ENCODE data around the gene MRPL51. TPM values are rescaled to one million over a fixed set of nuclear protein-coding genes. Genes with fewer than 3 reads are reported as not detected.

Gene MRPL51
- total and polyA plus RNA-seq, 9 of the 15 experiments (the other 6 are each of a cell fraction or from before 2014, with no cell fraction given) = 127 to 727 (median 208) TPM

DNA sequence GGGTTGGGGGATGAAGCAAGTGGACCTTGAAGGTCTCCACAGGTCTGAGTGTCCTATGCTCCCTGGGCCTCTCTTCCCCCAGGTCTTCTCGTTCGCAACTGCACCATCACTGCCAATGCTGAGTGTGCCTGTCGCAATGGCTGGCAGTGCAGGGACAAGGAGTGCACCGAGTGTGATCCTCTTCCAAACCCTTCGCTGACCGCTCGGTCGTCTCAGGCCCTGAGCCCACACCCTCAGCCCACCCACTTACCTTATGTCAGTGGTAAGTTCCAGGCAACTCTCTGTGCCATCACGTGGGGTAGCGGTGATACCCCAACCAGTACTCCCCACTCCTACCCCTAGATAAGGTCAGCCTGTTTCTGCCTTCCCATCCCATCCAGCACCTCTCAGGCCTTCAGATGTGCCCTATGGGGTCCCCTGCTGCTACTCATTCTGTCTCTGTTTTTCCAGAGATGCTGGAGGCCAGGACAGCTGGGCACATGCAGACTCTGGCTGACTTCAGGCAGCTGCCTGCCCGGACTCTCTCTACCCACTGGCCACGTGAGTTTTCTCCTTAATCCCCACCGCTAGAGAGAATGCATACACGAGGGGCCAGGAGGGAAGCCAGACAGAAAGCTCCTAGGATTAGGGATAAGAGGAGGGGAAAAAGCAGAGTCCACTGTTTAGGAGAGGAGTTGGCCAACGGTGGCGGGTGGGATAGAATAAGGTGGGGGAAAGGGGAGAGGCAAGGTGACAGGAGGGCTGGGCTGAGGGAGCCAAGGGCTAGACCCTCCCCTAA, 42.8 kb downstream of the MRPL51 start:
- H3K27me3 ChIP-seq (ENCODE audit: control insufficient read depth in 2 of 2, insufficient read depth in 2 of 2, low read length in 2 of 2) = peaks cover 0 to 3% of the 10 kb centered on the region in 2 experiments; a peak in 4 of 5 replicates
- WGBS (ENCODE audit: insufficient coverage, low coverage, missing lambda C conversion rate) = 64% methylated on average over 5 of the region's 16 CpGs
- no peaks in the 10 kb centered on the region for H4K20me1 ChIP-seq (replicated peaks; ENCODE audit: control insufficient read depth, insufficient read depth, low read length)
- no peaks in the 10 kb centered on the region for H3K36me3 ChIP-seq (ENCODE audit: control insufficient read depth, insufficient read depth, low read length)
- CTCF ChIA-PET (ENCODE audit: low intra/inter-chr PET ratio) = no interaction called here
- H3K27ac ChIP-seq (ENCODE audit: extremely low read depth, low read depth, low read length) = no peak overlapping the region
- H3K9me1 ChIP-seq (ENCODE audit: control insufficient read depth, insufficient read depth, low read length) = no peaks in the 10 kb centered on the region
- peaks cover 12 to 24% of the 10 kb centered on the region in 2 experiments; a peak in 4 of 5 replicates for H3K4me1 ChIP-seq (replicated peaks in 1 of 2; ENCODE audit: control insufficient read depth in 2 of 2, insufficient read depth in 2 of 2, low read length in 2 of 2)
- intact Hi-C loops (cut with micrococcal nuclease) = no loop called here
- FAIRE-seq (no peak), DNase-seq (ENCODE audit: extremely low read depth in 1 of 4, low spot score in 3 of 4) (no peak), ATAC-seq (no peak)
- H3K79me2 ChIP-seq (ENCODE audit: control insufficient read depth, insufficient read depth, low read length) = no peaks in the 10 kb centered on the region
- no TSS peak for BruUV-seq (replicated peaks)
- in situ Hi-C loops (cut with MboI) = loop anchor here (25.0 kb wide), 1 partner anchor 388 kb away; no protein-coding TSS in a partner anchor
- POLR2A ChIA-PET = interaction anchor here (1.2 kb wide), 2 partner anchors 9 to 12 kb away, joined by 3 to 4 read pairs; no protein-coding TSS in a partner anchor
- no peak overlapping the region for H3K4me2 ChIP-seq (ENCODE audit: insufficient read depth, low read length)
- no peak overlapping the region for H3K4me3 ChIP-seq
- H2AFZ ChIP-seq (ENCODE audit: low read depth, low read length) = no peak overlapping the region
- no peaks in the 10 kb centered on the region for H3K9me3 ChIP-seq (replicated peaks; ENCODE audit: control insufficient read depth, insufficient read depth, low read depth, low read length)
- H3K9ac ChIP-seq (ENCODE audit: insufficient read depth in 1 of 2, low read depth in 2 of 2, low read length in 2 of 2) = 0 out of 4 replicates have a peak overlapping the region, but pooled peaks of 1 of the 2 experiments have one; percentile 4
- TF ChIP-seq PRPF4 (IDR thresholded peaks at IDR 0.05; ENCODE audit: insufficient read depth, low read depth, low read length, poor library complexity, severe bottlenecking) = no peak
- TF ChIP-seq TAL1 (IDR thresholded peaks at IDR 0.05) = no peak
- no peak for TF ChIP-seq SAP30 (IDR thresholded peaks at IDR 0.05; ENCODE audit: borderline replicate concordance, insufficient read depth, low read depth, low read length, poor library complexity, severe bottlenecking)
- TF ChIP-seq NFATC3 (IDR thresholded peaks at IDR 0.05) = no peak
- TF ChIP-seq ZNF224 (CRISPR knock-in tag; IDR thresholded peaks at IDR 0.05) = no peak
- TF ChIP-seq ZNF124 (CRISPR knock-in tag; IDR thresholded peaks at IDR 0.05) = no peak
- TF ChIP-seq, protein P1, sequence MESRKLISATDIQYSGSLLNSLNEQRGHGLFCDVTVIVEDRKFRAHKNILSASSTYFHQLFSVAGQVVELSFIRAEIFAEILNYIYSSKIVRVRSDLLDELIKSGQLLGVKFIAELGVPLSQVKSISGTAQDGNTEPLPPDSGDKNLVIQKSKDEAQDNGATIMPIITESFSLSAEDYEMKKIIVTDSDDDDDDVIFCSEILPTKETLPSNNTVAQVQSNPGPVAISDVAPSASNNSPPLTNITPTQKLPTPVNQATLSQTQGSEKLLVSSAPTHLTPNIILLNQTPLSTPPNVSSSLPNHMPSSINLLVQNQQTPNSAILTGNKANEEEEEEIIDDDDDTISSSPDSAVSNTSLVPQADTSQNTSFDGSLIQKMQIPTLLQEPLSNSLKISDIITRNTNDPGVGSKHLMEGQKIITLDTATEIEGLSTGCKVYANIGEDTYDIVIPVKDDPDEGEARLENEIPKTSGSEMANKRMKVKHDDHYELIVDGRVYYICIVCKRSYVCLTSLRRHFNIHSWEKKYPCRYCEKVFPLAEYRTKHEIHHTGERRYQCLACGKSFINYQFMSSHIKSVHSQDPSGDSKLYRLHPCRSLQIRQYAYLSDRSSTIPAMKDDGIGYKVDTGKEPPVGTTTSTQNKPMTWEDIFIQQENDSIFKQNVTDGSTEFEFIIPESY (CRISPR knock-in tag; IDR thresholded peaks at IDR 0.05) = no peak
- no peak for TF ChIP-seq FIP1L1 (IDR thresholded peaks at IDR 0.05; ENCODE audit: low read depth, low read length, poor library complexity, severe bottlenecking)
- no peak for TF ChIP-seq SRSF3 (IDR thresholded peaks at IDR 0.05; ENCODE audit: insufficient read depth, low read length)
- TF ChIP-seq, protein P2, sequence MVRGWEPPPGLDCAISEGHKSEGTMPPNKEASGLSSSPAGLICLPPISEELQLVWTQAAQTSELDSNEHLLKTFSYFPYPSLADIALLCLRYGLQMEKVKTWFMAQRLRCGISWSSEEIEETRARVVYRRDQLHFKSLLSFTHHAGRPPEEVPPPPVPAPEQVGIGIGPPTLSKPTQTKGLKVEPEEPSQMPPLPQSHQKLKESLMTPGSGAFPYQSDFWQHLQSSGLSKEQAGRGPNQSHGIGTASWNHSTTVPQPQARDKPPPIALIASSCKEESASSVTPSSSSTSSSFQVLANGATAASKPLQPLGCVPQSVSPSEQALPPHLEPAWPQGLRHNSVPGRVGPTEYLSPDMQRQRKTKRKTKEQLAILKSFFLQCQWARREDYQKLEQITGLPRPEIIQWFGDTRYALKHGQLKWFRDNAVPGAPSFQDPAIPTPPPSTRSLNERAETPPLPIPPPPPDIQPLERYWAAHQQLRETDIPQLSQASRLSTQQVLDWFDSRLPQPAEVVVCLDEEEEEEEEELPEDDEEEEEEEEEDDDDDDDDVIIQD (CRISPR knock-in tag; IDR thresholded peaks at IDR 0.05) = no peak
- no peak for TF ChIP-seq ZNF282 (CRISPR knock-in tag; IDR thresholded peaks at IDR 0.05)
- TF ChIP-seq, protein P3, sequence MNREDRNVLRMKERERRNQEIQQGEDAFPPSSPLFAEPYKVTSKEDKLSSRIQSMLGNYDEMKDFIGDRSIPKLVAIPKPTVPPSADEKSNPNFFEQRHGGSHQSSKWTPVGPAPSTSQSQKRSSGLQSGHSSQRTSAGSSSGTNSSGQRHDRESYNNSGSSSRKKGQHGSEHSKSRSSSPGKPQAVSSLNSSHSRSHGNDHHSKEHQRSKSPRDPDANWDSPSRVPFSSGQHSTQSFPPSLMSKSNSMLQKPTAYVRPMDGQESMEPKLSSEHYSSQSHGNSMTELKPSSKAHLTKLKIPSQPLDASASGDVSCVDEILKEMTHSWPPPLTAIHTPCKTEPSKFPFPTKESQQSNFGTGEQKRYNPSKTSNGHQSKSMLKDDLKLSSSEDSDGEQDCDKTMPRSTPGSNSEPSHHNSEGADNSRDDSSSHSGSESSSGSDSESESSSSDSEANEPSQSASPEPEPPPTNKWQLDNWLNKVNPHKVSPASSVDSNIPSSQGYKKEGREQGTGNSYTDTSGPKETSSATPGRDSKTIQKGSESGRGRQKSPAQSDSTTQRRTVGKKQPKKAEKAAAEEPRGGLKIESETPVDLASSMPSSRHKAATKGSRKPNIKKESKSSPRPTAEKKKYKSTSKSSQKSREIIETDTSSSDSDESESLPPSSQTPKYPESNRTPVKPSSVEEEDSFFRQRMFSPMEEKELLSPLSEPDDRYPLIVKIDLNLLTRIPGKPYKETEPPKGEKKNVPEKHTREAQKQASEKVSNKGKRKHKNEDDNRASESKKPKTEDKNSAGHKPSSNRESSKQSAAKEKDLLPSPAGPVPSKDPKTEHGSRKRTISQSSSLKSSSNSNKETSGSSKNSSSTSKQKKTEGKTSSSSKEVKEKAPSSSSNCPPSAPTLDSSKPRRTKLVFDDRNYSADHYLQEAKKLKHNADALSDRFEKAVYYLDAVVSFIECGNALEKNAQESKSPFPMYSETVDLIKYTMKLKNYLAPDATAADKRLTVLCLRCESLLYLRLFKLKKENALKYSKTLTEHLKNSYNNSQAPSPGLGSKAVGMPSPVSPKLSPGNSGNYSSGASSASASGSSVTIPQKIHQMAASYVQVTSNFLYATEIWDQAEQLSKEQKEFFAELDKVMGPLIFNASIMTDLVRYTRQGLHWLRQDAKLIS (CRISPR knock-in tag; IDR thresholded peaks at IDR 0.05) = no peak
